Lung (tissue), 12 donors: ENCODE measurements around the gene SPAG5. TPM values are rescaled to one million over a fixed set of nuclear protein-coding genes. Genes with fewer than 3 reads are reported as not detected.

Experiments used
- ATAC-seq: fragments of 200-7000 bp; cut with Tn5 transposase; one replicate; pipeline ENCODE4 v1.9.1; 2020; ENCODE audit warnings: moderate number of reproducible peaks; ENCODE audit not compliant: insufficient read depth, low FRiP score
- DNase-seq, 3 donors: peaks; one replicate each; pipeline ENCODE4 v3.0.0-alpha.2; 2013 to 2017
- H3K27ac ChIP-seq, 2 donors: one replicate each; pipeline ENCODE4 v1.5.1; 2013; ENCODE audit warnings: mild to moderate bottlenecking in 2 of 2, moderate library complexity in 2 of 2, control low read depth in 1 of 2, inconsistent platforms in 1 of 2, low read depth in 1 of 2, low read length in 1 of 2
- H3K27me3 ChIP-seq, 3 donors: one replicate each; pipeline ENCODE4 v1.5.1; 2013; ENCODE audit warnings: low read length in 2 of 3; ENCODE audit not compliant: control insufficient read depth in 3 of 3, insufficient read depth in 3 of 3
- H3K36me3 ChIP-seq, 4 donors: one replicate each; pipeline ENCODE4 v1.5.1; 2013; ENCODE audit warnings: low read length in 4 of 4, mild to moderate bottlenecking in 1 of 4, moderate library complexity in 1 of 4; ENCODE audit not compliant: control insufficient read depth in 4 of 4, insufficient read depth in 4 of 4
- H3K4me1 ChIP-seq, 5 donors: one replicate each; pipeline ENCODE4 v1.5.1; 2013; ENCODE audit warnings: low read length in 5 of 5, mild to moderate bottlenecking in 2 of 5, moderate library complexity in 1 of 5; ENCODE audit not compliant: control insufficient read depth in 5 of 5, insufficient read depth in 5 of 5
- H3K4me3 ChIP-seq: one replicate; pipeline ENCODE4 v1.5.1; 2013; ENCODE audit warnings: mild to moderate bottlenecking, control low read depth, moderate library complexity
- H3K9ac ChIP-seq, 2 donors: one replicate each; pipeline ENCODE4 v1.5.1; 2013; ENCODE audit warnings: low read length in 2 of 2, control low read depth in 1 of 2; ENCODE audit not compliant: insufficient read depth in 1 of 2
- H3K9me3 ChIP-seq, 4 donors: one replicate each; pipeline ENCODE4 v1.5.1; 2013; ENCODE audit warnings: low read length in 3 of 4, mild to moderate bottlenecking in 1 of 4, moderate library complexity in 1 of 4; ENCODE audit not compliant: control insufficient read depth in 4 of 4, insufficient read depth in 3 of 4
- WGBS, 2 donors: extraction: QIAGEN DNeasy Blood & Tissue Kit; methylation state at CpG; one replicate each; pipeline ENCODE4 v1.1.7; 2013; 5-methylcytosine and 5-hydroxymethylcytosine counted together
- polyA plus RNA-seq, 2 donors: library from polyadenylated mRNA; stranded (reverse); fragments of 200-250 nt; gene quantifications; one replicate each; pipeline ENCODE4 v1.2.1, GENCODE V29; 2013
- total RNA-seq, 2 donors: library from RNA; depleted of rRNA in 1 of 2; stranded (reverse); fragments of >200 nt in 1 of 2; gene quantifications; one replicate each; pipeline ENCODE4 v1.2.1, GENCODE V29; 2014 to 2021
- TF ChIP-seq, protein P1 (sequence below): IDR thresholded peaks from 2 replicates; pipeline ENCODE4 v1.5.1; 2012; ENCODE audit warnings: mild to moderate bottlenecking; ENCODE audit errors: control extremely low read depth, extremely low read depth
- donor health status: control.
- donor health status: control.
- donor health status: Bipolar disorder and iron deficiency.
- donor health status: healthy.
- donor health status: DM: yes; HTN: yes; CAD: no.

SPAG5 gene
- total and polyA plus RNA-seq, 4 donors: 6.3 to 15.0 (median 10.2) TPM

- no peaks in the 10 kb centered on the region for H3K27me3 ChIP-seq
- H3K36me3 ChIP-seq: peaks cover 38 to 64% (median 64%) of the 10 kb centered on the region in 4 donors
- ATAC-seq (no peak), DNase-seq (no peak)
- H3K4me1 ChIP-seq: no peaks in the 10 kb centered on the region
- no peak overlapping the region for H3K9ac ChIP-seq
- 94% methylated on average over 3 of the region's 3 CpGs for WGBS, 2 donors
- TF ChIP-seq, protein P1, sequence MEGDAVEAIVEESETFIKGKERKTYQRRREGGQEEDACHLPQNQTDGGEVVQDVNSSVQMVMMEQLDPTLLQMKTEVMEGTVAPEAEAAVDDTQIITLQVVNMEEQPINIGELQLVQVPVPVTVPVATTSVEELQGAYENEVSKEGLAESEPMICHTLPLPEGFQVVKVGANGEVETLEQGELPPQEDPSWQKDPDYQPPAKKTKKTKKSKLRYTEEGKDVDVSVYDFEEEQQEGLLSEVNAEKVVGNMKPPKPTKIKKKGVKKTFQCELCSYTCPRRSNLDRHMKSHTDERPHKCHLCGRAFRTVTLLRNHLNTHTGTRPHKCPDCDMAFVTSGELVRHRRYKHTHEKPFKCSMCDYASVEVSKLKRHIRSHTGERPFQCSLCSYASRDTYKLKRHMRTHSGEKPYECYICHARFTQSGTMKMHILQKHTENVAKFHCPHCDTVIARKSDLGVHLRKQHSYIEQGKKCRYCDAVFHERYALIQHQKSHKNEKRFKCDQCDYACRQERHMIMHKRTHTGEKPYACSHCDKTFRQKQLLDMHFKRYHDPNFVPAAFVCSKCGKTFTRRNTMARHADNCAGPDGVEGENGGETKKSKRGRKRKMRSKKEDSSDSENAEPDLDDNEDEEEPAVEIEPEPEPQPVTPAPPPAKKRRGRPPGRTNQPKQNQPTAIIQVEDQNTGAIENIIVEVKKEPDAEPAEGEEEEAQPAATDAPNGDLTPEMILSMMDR: no peak
- H3K9me3 ChIP-seq: no peaks in the 10 kb centered on the region
- no peak overlapping the region for H3K4me3 ChIP-seq
- no peak overlapping the region for H3K27ac ChIP-seq
These were observed 19.6 kb upstream of the SPAG5 start for GRCh38 chr17:28618464-28618863.

DNA sequence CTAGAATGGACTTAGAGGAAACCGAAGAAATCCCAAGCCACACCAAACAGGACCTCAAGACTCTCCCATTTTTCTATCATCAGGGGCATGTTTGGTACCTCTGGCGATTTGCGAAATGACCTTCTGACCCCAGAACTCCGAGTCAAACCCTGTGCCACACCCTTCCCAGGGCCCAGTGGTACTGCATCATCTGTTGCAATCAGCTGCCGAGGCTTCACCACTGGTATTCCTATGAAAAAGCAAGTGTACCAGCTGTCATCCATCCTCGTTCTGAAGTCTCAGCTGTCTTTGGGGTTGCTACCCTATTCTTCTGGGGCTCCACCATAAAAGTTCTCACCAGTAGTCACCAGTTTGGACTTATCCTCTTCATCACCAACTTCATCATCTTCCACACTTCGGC lies 17.5 kb upstream of the SPAG5 start:
- no peak overlapping the region for H3K4me3 ChIP-seq
- no peak overlapping the region for H3K27ac ChIP-seq
- TF ChIP-seq, protein P1: no peak
- DNase-seq (no peak), ATAC-seq (no peak)
- H3K4me1 ChIP-seq: no peaks in the 10 kb centered on the region
- H3K9ac ChIP-seq: no peak overlapping the region
- peaks cover 41 to 55% (median 52%) of the 10 kb centered on the region in 4 donors for H3K36me3 ChIP-seq
- WGBS, 2 donors: 87 to 88% methylated on average over 7 of the region's 7 CpGs
- H3K27me3 ChIP-seq: no peaks in the 10 kb centered on the region
- H3K9me3 ChIP-seq: no peaks in the 10 kb centered on the region

- no peak overlapping the region for H3K4me3 ChIP-seq
- H3K36me3 ChIP-seq: peaks cover 32 to 53% (median 44%) of the 10 kb centered on the region in 4 donors
- TF ChIP-seq, protein P1: no peak
- no peak for DNase-seq
- no peaks in the 10 kb centered on the region for H3K9me3 ChIP-seq
- H3K4me1 ChIP-seq: no peaks in the 10 kb centered on the region
- H3K9ac ChIP-seq: no peak overlapping the region
- H3K27ac ChIP-seq: no peak overlapping the region
- WGBS, 2 donors: 88 to 91% methylated on average over 4 of the region's 4 CpGs
- H3K27me3 ChIP-seq: no peaks in the 10 kb centered on the region
- no peak for ATAC-seq
These were observed 16.6 kb upstream of the SPAG5 start for GRCh38 chr17:28615260-28615940.
